Stimulated activated CD8-positive, alpha-beta memory T cell treated with anti-CD3 and anti-CD28 coated beads, Interleukin-15, amount 100 ng/mL, for 1 hour (primary cell): ENCODE measurements around the gene COX6B1.
"Not testable (repeated sequence)": the region's sequence is repeated elsewhere in the genome, so short reads cannot be mapped to it uniquely, and the experiment has no call there.

Experiments
- DNase-seq: peaks from one replicate; pipeline ENCODE4 v3.0.0-alpha.2; 2020; ENCODE audit warnings: low read depth

Gene COX6B1

DNA sequence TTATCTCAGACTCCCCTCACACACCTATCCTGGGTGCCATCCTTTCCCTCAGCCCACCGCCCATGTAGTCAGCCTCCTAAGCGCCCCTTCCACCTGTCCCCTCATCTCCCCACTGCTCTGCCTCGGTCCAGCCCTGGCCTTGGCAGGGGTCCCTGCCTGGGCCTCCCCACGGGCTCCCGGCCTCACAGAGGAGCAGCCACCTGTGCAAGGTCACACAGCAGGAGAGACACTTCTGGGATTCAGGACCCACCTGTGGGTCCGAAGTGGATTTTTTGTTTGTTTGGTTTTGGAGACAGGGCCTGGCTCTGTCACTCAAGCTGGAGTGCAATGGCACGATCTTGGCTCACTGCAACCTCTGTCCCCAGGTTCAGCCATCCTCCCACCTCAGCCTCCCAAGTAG, 17.5 kb downstream of the COX6B1 start:
- no peak for DNase-seq

DNA sequence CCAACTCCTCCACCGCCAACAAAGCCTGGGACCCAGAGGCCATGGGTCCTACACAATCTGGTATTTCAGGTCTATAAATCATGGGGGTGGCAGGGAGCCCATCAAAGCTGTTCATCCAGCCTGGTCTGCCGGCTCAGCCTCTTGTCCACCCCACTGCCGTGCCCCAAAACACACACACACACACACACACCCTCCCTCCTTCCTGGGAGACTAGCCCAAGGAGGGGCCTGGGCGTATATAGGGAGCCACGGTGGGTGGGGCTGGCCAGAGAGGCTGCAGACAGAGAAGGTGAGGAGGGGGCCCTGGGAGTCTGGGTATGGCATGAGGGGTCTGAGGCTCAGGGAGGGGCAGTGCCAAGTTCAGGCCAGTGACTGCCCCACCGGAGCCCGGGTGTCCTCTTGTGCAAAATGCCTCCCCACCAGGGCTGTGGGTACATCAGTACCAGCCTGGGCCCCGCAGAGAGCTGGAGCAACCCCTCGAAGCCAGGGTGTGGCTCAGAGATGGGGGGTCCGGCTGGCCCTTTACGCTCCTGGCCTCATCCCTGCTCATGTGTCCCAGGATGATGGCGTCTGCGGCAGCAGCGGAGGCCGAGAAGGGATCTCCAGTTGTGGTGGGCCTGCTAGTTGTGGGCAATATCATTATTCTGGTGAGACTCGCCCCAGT, 18.3 kb downstream of the COX6B1 start, which contains the start of gene UPK1A:
UPK1A (plus strand) TSS at position 267 of the 663 bp plus-strand sequence; CDS start at position 563, 296 bp downstream.
- DNase-seq: no peak

DNA sequence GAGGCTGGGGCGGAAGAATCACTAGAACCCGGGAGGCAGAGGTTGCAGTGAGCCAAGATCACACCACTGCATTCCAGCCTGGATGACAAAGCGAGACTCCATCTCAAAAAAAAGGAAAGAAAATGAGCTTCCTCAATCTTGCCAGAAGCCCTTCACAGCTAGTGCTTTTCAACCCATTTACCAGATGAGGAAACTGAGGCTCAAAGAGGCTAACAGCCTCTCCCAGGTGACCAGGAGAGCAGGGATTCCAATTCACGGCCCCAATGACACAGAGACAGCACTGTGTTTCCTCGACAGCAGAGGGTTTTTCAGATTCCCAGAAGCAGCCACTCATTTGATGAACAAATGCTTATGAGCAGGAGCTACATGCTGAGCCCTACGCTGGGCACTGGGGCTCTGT, 21.4 kb downstream of the COX6B1 start:
- DNase-seq: no peak

DNA sequence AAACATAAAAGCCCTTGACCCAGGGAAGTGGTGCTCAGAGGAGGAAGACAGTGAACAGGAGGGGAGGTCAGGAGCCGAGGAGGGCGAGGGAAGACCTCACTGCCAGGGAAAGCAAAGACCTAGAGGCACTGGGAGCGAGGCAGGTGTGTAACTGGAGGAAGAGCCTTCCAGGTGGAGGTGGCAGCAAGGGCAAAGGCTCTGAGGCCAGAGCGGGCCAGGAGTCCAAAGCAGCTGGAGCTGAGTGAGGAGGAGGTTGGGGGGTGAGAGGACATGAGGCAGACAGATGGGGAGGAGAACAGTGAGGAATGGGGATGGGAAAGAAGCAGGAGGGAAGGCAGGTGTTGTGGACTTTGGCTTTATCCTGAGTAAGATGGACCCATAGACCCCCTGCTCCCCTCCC, 21.9 kb downstream of the COX6B1 start:
- no peak for DNase-seq

DNA sequence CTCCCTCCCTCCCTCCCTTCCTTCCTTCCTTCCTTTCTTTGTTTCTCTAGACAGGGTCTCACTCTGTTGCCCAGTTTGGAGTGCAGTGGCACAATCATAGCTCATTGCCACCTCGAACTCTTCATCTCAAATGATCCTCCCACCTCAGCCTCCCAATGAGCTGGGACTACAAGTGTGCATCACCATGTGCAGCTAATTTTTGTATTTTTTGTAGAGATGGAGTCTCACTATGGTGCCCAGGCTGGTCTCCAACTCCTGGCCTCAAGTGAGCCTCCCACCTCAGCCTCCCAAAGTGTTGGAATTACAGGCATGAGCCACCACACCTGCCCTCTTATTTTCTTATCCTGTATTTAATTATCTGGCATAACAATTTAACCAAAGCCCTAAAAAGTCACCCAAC, 22.6 kb downstream of the COX6B1 start:
- no peak for DNase-seq

DNA sequence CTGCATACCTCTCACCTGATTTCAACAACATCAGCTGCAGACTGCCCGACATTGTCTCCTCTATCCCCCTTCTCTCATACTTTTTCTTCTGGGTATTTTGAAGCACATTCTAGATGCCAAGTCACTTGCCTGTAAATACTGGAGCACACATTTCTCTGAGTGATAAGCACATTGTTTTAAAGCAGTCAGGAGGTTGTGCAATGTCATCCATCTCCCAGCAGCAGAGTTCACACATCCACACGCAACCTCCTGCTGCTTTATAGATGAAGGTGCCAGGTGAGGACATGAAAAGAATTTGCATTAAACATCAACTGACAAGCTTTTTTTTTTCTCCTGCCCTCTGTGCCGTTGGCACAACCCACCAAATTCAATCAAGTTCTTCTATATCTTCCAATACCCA, 23.7 kb downstream of the COX6B1 start:
- no peak for DNase-seq

DNA sequence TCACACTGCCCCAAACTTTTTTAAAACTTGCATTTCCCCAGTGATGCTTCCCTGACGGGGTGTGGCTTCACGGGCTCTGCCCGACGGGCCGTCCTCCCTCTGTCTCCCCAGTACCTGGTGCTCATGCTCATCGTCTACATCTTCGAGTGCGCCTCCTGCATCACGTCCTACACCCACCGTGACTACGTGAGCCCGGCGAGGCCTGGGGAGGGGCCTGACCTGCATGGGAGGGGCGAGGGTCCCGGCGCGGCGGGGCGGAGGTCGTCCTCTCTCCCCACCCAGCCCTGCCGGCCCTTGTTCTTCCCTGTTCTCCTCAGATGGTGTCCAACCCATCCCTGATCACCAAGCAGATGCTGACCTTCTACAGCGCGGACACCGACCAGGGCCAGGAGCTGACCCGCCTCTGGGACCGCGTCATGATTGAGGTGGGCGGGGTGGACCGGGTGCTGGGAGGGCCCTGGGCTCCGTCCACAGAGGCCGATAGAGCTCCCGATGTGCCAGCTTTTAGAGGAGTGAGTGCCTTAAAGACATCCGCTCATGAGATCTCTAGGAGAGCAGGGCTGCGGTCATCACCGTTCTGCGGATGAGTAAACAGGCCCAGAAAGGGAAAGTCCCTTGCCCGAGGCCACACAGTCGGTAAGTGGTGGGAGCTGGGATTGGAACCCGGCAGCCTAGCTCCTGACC, 25.1 kb downstream of the COX6B1 start:
- no peak for DNase-seq

DNA sequence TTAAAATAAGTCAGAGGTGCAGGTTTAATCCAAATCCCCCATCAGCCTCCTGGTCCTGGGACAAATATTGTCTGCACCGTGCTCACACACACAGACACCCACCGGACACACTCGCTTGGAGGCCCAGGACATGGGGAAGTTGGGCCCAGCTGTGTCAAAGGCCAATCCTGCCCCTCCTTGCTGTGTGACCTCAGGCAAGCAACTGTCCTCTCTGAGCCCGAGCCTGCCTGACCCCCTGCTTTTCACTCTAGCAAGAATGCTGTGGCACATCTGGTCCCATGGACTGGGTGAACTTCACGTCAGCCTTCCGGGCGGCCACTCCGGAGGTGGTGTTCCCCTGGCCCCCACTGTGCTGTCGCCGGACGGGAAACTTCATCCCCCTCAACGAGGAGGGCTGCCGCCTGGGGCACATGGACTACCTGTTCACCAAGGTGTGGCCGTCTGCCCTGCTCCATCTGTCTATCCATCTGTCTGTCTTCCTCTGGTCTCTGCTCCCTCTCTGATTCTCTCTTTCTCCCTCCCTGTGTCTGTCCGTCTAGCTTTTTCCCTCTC, 27.5 kb downstream of the COX6B1 start:
- DNase-seq: no peak

DNA sequence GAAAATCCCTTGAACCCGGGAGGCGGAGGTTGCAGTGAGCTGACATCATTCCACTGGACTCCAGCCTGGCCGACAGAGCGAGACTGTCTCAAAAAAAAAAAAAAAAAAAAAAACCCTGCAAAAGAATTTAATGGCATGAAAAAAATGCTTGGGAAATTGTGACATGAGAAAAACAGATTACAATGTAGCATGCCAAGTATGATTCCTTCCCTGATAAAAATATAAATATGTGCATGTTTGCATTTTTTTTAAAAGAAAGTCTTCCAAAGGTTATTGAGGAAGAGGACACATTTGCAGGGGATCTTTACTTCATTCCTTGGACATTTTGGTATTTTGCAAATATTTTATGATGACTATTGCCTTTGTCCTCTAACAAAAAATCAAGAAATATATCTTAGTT, 41.7 kb downstream of the COX6B1 start:
- no peak for DNase-seq

DNA sequence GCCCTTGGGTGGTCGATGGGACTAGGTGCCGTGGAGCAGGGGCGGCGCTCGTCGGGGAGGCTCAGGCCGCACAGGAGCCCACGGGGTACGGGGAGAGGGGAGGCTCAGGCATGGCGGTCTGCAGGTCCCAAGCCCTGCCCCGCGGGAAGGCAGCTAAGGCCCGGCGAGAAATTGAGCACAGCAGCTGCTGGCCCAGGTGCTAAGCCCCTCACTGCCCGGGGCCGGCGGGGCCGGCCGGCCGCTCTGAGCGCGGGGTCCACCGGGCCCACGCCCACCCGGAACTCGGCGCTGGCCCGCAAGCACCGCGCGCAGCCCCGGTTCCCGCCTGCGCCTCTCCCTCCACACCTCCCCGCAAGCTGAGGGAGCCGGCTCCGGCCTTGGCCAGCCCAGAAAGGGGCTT, 43.0 kb downstream of the COX6B1 start:
- not testable (repeated sequence) for DNase-seq

DNA sequence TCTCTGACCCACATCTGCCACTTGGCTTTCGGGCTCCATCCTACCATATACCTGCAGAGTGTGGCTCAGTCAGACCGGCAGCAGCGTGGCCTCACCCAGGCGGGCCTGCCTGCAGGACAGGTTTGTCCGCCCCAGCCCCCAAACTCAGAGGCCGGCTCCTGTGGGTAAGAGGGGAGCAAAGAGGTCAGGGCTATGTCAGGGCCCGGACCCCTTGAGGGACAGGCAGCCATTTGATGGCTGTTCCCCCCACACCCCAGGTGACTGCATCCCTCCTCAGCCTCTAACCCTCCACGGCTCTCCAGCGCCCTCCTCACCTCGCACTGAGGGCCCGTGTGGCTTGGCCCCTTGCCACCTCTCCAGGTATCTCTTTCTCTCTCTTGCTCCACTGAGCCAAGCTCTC, 43.9 kb downstream of the COX6B1 start:
- DNase-seq: no peak

DNA sequence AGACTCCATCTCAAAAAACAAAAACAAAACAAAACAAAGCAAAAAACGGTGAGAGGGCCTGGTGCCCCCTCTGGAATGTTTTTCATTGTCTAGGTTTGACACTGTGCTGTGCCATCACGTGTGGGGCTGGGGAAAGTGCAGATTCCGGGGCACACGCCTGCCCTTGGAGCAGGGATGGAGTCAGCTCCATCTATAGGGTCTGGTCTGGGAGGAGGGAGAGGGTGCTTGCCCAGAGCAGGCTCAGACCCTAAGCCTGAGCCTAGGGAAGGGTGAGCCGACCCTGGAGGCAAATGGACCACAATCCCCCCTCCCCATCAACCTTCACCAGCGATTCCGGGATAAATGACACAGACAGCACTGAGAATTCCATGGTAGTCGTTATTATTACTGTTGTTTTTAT, 45.3 kb downstream of the COX6B1 start:
- DNase-seq: no peak

DNA sequence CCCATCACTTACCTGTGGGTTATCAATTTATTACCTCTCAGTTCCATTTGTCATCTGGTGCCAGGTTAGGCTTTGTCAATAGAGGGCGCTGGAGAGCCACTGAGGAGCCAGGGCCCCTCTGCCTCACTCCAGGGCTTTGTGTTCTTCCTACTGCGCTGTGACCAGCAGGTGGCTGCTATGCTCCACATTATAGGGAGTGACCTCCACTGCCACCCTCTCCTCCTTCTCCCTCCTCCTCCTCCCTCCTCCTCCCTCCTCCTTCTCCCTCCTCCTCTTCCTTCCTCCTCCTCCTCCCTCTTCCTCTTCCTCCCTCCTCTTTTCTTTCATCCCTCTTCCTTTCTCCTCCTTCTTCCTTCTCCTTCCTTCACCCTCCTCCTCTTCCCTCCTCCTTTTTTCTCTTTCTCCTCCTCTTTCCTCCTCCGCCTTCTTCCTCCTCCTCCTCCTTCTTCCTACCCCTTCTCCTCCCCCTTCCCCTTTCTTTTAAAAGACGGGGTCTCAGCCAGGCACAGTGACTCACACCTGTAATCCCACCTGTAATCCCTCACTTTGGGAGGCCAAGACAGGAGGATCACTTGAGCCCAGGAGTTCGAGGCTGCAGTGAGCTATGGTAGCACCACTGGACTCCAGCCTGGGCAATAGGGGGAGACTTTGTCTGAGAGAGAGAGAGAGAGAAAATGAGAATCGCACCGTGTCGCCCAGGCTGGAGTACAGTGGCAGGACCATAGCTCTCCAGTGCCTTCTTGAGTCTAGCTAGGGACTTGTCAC, 45.9 kb downstream of the COX6B1 start:
- peak; percentile 88 for DNase-seq

DNA sequence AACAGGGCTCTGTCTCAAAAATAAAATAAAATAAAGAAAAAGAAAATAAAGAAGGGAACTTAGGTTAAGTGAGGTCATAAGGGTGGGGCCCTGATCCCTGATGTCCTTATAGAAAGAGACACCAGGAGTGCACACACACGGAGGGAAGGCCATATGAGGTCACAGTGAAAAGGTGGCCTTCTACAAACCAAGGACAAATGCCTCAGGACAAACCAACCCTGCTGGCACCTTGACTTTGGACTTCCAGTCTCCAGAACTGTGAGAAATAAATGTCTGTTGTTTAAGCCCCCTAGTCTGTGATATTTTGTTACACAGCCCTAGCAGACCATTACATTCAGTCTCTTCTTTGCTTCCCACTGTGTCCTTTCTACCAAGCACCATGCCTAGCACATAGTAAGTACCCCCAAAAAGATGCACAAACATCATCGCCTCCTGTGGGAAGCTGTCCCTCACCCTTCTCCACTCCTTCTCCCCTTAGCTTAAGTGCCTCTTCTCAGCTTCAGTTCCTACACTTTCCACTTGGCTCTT, 47.8 kb downstream of the COX6B1 start:
- DNase-seq: no peak

DNA sequence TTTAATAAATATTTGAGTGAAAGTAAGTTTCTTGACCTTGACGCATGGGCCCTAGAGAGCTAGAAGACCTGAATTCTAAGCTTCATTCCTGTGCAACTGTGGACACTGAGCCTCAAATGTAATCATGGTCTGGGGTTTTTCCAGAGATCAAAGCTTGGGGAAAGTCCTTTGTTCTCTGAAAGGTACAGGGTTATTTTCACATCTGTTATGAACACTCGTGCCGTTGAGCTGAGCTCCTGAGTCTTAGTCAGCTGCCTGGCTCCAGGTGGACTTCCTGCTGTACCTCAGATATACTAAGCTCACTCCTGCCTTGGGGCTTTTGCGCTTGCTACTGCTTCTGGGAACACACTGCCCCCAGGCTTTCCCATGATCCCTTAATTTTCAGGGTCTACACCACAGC, 48.7 kb downstream of the COX6B1 start:
- no peak for DNase-seq

DNA sequence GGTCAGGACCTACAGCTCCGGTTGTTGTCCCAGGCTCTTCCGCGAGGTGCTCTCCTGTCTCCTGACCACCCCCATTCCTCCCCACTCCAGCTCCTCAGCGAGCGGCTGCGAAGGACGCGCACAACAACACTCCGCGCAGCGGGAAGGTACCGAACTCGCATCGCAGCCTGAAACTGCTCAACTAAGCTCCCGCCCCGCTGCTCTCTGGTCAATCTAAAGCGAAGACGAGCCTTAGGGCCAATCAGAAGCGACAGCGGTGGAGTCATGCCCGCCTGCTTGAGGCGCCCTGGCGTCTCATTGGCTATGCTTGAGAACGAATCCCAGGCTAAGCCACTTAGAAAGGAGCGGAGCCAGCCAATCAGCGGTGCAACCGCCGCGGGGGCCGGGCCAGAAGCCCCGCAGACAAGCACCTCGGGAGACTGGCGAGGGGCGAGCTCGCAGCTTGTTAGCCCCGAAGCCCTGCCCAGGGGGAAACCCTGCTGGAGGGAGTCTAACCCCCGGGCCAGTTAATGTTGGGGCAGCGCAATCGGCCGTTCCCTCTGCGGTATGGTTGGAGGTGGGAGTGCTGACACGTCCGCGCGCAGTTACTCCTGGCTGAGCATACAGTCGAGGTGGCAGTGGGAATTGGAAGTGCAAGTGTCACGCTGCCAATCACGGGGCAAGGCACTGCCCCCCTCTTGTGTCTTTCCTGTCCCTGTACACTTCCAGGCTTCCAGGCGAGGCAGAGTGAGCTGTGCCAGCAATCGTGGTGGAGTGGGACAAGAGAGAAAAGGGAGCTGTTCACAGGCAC, 54.3 kb downstream of the COX6B1 start:
- peak; percentile 82 for DNase-seq

DNA sequence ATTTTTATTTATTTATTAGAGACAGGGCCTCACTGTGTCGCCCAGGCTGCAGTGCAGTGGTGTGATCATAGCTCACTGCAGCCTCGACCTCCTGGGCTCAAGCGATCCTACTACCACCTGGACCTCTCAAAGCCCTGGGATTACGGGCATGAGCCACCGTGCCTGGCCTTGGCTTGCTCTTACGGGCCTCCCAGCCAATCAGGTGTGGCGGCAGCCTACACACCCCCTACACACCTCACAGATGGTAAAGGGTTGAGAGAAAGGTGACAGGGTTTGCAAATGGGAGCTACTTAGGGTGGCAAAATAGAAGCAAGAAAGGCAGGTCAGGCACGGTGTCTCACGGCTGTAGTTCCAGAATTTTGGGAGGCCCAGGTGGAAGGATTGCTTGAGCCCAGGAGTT, 55.2 kb downstream of the COX6B1 start:
- no peak for DNase-seq

DNA sequence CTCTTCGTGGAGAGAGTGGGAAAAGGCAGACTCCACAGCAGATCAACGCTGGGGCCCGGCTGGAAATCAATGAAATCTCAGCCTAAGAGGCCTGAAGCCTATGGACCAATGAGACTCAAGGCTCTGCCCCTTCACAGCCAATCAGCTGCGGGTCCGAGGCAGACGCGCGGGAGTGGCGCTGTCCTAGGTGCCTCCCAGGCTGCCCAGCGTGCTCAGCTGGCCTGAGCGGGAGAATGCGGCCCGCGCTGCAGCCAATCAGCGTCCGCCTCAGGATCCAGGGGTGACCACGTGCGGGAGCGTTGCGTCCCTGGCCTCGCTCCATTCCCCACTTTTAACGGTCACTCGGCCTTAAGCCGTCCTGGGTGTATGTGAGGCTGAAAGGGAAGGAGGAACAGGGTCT, 56.1 kb downstream of the COX6B1 start, which contains the start of gene ZBTB32:
ZBTB32 (plus strand) TSS at position 341 of the 400 bp plus-strand sequence. CDS start 10,069 bp downstream, outside the sequence.
- DNase-seq: no peak
